Fibroblast of lung (primary cell): ENCODE results near the gene FIBCD1.

ENCODE experiments used
- EZH2 ChIP-seq: IDR thresholded peaks from 2 replicates; pipeline ENCODE4 v1.5.1; 2012; ENCODE audit warnings: low read length, control low read depth, mild to moderate bottlenecking; ENCODE audit errors: missing control alignments
- TF ChIP-seq, protein P1 (sequence below), 2 donors: IDR thresholded peaks in 1 of 2; conservative IDR thresholded peaks in 1 of 2; 1 replicate in 1 of 2; 2 replicates in 1 of 2; pipeline ENCODE4 v1.5.1; 2011 to 2012; ENCODE audit warnings: low read length in 2 of 2, control low read depth in 1 of 2, inconsistent platforms in 1 of 2, low read depth in 1 of 2, mild to moderate bottlenecking in 1 of 2

DNA sequence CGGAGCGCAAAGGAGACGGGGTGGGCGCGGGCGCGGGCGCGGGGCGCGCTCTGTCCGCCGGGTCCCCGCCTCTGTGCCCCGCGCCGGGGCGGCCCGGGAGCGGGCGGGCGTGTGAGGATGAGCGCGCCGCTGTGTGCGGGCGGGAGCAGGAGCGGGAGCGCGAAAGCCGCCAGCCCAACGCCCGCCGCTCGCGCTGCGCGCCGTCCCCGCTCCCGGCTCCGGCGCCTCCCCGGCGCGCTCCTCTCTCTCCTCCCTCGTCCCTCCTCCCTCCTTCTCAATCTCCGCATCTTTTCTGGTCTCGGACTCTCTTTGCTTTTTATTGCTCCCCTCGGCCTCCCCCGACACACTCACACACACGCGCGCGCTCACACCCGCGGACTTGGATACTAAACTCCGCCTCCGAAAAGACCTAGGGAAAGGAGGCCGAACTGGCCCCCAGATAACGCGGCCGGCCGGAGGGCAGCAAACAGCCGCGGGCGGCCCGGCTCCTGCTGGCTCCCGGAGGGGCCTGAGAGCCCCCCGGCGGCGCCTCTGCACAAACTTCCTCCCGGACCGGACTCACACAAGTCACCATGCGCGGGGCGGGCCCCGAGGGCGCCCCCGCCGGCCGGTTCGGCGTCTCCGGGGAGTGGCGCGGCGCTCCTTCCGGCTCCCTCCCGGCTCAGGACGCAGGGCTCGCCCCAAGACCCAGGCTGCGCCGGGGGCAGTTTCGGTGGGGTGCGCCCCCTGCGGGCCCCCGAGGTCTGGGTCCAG lies at the start of gene FIBCD1:
- TF ChIP-seq EZH2, result no peak
- TF ChIP-seq, protein P1, sequence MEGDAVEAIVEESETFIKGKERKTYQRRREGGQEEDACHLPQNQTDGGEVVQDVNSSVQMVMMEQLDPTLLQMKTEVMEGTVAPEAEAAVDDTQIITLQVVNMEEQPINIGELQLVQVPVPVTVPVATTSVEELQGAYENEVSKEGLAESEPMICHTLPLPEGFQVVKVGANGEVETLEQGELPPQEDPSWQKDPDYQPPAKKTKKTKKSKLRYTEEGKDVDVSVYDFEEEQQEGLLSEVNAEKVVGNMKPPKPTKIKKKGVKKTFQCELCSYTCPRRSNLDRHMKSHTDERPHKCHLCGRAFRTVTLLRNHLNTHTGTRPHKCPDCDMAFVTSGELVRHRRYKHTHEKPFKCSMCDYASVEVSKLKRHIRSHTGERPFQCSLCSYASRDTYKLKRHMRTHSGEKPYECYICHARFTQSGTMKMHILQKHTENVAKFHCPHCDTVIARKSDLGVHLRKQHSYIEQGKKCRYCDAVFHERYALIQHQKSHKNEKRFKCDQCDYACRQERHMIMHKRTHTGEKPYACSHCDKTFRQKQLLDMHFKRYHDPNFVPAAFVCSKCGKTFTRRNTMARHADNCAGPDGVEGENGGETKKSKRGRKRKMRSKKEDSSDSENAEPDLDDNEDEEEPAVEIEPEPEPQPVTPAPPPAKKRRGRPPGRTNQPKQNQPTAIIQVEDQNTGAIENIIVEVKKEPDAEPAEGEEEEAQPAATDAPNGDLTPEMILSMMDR (conservative IDR thresholded peaks at IDR 0.05 in 1 of 2, IDR thresholded peaks at IDR 0.05 in 1 of 2; ENCODE audit: low read depth in 1 of 2, low read length in 2 of 2), result peak; percentile 7 to 25
